HG03575 (cell line): ENCODE data around the gene ZPR1.
"Not testable (repeated sequence)": the region's sequence is repeated elsewhere in the genome, so short reads cannot be mapped to it uniquely, and the experiment has no call there.

Experiments
- ATAC-seq: cut with Tn5 transposase; IDR thresholded peaks from one replicate; pipeline ENCODE4 v1.9.1; 2021; ENCODE audit not compliant: unreplicated experiment, insufficient number of reproducible peaks, low FRiP score; ENCODE audit errors: extremely low read depth

The ZPR1 gene

DNA sequence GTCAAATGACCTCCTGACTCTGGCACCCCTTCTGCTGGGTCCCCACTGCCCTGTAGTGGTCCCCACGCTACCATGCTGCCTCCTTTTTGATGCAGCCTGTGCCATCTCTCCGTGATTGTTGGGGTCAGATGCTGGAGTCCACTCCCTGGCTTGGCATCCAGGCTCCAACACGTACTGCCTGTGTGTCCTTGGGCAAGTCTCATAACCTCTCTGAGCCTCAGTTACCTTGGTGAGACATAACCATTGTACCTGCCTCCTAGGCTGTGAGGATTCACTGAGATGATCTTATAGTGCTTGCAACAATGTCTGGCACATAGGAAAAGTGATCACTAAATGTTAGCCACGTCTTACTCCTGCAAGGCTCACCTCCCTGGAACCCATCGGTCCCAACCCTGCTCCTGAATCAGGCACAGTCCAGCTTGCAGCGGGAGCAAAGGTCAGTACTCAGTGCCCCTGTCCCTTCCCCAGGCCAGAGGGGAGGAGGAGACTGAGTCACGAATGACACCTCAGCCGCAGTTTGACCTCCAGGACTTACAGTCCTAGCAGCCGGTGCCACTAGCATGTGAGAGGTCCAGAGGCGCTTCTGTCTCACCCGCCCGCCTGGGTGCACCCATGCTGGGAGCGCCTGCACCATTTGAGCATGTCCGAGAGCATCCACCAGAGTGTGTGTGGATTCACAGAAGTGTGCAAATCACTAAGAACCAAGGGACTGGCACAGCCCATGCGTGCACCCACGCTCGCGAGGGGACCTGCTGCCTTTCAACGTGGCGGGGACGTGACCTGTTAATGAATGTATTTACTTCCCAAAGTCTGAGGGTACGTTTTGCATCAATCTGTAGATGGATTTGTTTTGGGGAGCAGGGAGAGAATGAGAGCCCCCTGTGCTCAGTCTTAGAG is 38.3 kb upstream of the ZPR1 start:
- ATAC-seq: no peak

- no peak for ATAC-seq
These were observed 37.6 kb upstream of the ZPR1 start for GRCh38 chr11:116825434-116825833.

GRCh38 chr11:116823031-116823843 is 35.4 kb upstream of the ZPR1 start, which contains the start of gene APOA4:
Gene APOA4, minus strand, starts transcription at chr11:116823304. Its CDS starts 113 bp downstream, at chr11:116823191.
- ATAC-seq: no peak

DNA sequence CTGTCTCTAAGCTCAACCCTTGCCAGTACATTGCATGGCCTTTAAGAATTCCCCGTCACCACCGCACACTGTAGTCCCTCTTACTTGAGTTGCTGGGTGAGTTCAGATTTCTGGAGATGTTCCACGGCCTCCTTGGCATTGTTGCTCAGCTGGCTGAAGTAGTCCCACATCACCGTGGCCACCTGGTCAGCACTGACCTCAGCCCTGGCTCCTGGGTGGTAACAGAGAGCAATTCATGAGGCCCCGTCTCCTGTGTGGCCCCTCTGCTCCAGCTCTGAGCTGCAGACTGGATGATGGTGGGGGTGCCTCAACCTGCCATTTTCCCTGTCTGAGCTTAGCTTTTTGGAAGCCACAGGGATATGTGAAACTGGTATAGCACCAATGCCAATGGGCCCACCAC is 34.8 kb upstream of the ZPR1 start:
- ATAC-seq: no peak

- no peak for ATAC-seq
These were observed 33.5 kb upstream of the ZPR1 start for GRCh38 chr11:116821050-116821918.

- no peak for ATAC-seq
These were observed 31.2 kb upstream of the ZPR1 start for GRCh38 chr11:116819049-116819448.

- ATAC-seq: no peak
These were observed 26.7 kb upstream of the ZPR1 start for GRCh38 chr11:116814502-116814901.

DNA sequence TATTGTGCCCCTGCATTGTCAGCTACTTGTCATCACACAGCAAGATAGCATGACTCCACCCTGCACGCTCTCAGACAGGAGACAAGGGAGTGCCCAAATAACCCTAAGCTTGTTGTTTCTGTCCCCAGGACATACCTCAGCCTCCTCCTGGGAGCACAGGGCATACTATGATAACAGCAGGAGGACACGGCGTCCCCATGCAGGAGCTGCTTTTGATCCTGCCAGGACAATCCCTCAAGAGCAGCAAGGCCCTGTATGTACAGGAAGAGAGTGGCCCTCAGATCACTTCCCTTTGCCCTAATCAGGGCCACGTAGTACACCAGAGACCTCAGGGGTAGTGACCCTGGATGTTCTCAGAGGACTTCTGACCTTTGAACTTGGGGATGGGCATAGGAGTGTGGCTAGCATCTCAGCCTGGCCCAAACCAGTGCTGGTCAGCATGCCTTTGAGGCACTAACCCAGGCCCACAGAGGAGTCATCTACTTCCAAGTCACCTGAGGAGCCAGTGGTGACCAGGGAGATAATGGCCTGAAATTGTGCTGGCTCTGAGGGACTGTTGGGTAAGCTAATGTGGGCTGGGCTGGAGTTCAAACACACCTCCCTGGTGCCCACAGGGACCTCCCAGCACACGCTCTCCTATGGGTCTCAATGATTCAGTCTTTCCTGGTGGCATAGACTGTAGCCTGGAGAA is 26.1 kb upstream of the ZPR1 start:
- no peak for ATAC-seq

GRCh38 chr11:116813170-116813569 is 25.3 kb upstream of the ZPR1 start:
- ATAC-seq: no peak

GRCh38 chr11:116812109-116812508 is 24.3 kb upstream of the ZPR1 start:
- no peak for ATAC-seq

DNA sequence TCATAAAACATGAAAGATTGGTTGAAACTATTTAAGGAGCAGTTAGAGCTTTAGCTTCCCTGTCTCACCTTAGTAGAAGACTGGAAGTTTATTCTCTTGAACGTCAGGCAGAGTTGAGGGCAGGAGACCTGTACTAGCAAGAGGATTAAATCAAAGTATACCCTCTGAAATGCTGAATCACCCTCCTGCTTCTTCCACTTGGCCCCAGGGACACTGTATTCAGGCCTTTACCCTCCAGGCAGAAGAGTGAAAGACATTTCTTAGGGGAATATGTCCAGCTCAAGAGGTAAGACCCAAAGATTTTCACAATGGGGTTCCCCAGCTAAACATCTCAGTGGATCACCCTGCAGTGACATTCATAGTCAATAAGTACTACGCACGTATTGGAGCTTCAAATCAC is 23.4 kb upstream of the ZPR1 start:
- ATAC-seq: no peak

- no peak for ATAC-seq
These were observed 20.7 kb upstream of the ZPR1 start for GRCh38 chr11:116808262-116809175.

DNA sequence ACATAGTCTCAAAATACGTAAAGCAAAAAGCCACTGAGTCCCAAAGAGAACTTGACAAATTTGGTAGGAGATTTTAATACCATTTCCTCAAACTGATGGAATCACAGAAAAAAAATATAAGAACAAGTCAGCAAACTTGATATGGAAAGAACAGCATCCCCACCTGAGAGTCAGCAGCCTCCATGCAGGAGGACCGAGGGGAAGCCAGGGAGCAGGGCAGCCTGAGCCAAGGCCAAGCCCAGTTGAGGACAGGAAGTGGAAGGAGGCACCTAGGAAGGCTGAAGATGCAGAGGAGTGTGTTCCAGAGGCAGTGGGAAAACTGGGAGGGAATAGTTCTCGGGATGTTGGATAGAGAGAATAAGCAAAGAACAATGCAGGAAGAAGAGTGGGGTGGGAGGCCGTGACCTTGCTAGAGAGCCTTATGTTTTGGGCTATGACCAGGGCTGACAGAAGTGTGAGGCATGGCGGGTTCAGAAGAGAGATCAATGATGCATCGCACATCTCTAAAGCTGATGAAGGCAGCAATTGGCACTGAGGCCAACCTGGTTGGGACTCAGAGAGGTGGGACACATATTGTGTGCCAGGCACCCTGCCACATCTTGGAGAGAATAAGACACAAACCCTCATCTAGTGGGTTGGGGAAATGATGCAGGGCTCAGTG is 19.9 kb upstream of the ZPR1 start:
- ATAC-seq: no peak

DNA sequence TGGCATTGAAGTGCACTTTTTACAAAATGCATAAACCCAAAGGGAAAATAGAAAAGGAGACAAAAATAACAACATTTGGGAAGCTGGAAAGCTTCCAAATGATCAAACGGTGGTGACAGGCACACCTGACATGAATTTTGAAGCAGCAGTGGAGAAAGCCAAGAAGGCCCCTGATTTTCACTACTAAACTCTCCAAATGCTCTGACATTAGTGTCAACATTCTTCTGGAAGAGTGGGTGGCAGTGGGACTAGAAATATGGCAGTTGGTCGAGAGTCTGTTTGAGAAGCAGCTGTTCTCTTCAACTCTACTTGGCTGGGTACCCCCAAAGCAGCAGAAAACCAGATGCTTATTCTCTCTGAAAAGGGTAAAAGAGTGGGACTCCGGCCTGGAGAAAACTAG is 16.2 kb upstream of the ZPR1 start:
- ATAC-seq: no peak

DNA sequence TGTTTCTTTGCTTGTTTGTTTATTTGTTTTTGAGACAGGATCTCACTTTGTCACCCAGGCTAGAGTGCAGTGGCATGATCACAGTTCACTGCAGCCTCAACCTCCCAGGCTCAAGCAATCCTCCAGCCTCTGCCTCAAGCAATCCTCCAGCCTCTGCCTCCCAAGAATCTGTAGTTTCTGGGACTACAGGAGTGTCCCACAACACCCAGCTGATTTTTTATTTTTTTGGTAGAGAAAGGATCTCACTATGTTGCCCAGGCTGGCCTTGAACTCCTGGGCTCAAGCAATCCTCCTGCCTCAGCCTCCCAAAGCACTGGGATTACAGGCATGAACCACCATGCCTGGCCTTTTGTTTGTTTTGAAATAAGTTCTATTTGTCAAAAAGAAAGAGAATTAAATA is 13.8 kb upstream of the ZPR1 start:
- ATAC-seq: not testable (repeated sequence)

DNA sequence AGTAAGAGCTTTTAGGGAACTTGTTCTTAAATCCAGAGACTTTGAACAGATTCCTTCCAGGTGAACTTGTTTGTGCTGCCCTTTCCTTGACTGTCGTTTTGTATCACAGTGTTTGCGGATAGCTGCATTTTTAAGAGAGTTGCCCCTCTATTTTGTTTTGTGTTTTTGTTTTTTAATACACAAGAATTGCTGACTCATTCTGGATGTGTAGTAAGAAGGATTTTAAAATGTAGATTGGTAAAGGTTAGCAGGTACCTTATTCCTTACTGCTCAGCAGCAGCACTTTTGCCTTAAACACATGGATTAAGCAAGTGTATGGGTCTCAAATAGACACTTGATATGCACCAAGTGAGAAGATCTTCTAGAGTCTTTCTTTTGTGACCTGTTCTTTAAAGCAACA is 12.8 kb upstream of the ZPR1 start:
- no peak for ATAC-seq

- ATAC-seq: no peak
These were observed 10.5 kb upstream of the ZPR1 start for GRCh38 chr11:116798368-116798767.
